AG09309 (cell line): ENCODE measurements around the gene MYO1D.
"Not testable (repeated sequence)": the region's sequence is repeated elsewhere in the genome, so short reads cannot be mapped to it uniquely, and the experiment has no call there.

Experiments
- DNase-seq: peaks from one replicate; pipeline ENCODE4 v3.0.0-alpha.2; 2010; ENCODE audit warnings: low read depth
- H3K4me3 ChIP-seq: 2 replicates; pipeline ENCODE4 v1.5.1; 2011; ENCODE audit warnings: mild to moderate bottlenecking, low read depth, low read length, moderate library complexity; ENCODE audit not compliant: control insufficient read depth
- CTCF ChIP-seq: IDR thresholded peaks from 2 replicates; pipeline ENCODE4 v1.5.1; 2011; ENCODE audit warnings: mild to moderate bottlenecking, low read depth, low read length, inconsistent platforms; ENCODE audit not compliant: insufficient read depth, control insufficient read depth; ENCODE audit errors: missing control alignments

The MYO1D gene

GRCh38 chr17:32458371-32458770, 418.6 kb downstream of the MYO1D start:
- H3K4me3 ChIP-seq = no peak overlapping the region
- DNase-seq = no peak
- TF ChIP-seq CTCF = no peak

GRCh38 chr17:32453370-32453769, 423.6 kb downstream of the MYO1D start:
- DNase-seq = no peak
- no peak overlapping the region for H3K4me3 ChIP-seq
- TF ChIP-seq CTCF = no peak

- no peak for DNase-seq
- no peak overlapping the region for H3K4me3 ChIP-seq
- TF ChIP-seq CTCF = no peak
Observed at GRCh38 chr17:32452281-32452680, 424.6 kb downstream of the MYO1D start.

GRCh38 chr17:32451879-32452278, 425.0 kb downstream of the MYO1D start:
- no peak for DNase-seq
- H3K4me3 ChIP-seq = no peak overlapping the region

GRCh38 chr17:32450379-32450778, 426.5 kb downstream of the MYO1D start:
- H3K4me3 ChIP-seq, DNase-seq: not testable (repeated sequence)

More at GRCh38 chr17:32451879-32452278, 425.0 kb downstream of the MYO1D start:
- TF ChIP-seq CTCF = no peak

- DNase-seq = no peak
- H3K4me3 ChIP-seq = no peak overlapping the region
- no peak for TF ChIP-seq CTCF
Observed at GRCh38 chr17:32449963-32450362, 427.0 kb downstream of the MYO1D start.

- H3K4me3 ChIP-seq = no peak overlapping the region
- DNase-seq = no peak
- no peak for TF ChIP-seq CTCF
Observed at GRCh38 chr17:32446949-32447348, 430.0 kb downstream of the MYO1D start.
